Measurements from ENCODE around the gene FBXL7.

Gene FBXL7

GRCh38 chr5:15547261-15547839, 47.4 kb downstream of the FBXL7 start:
- no peak for DNase-seq

- DNase-seq: no peak
These were observed 50.0 kb downstream of the FBXL7 start for GRCh38 chr5:15549961-15550360.

GRCh38 chr5:15550502-15551112, 50.6 kb downstream of the FBXL7 start:
- no peak for DNase-seq

- no peak for DNase-seq
These were observed 51.1 kb downstream of the FBXL7 start for GRCh38 chr5:15551113-15551504.

GRCh38 chr5:15554542-15554941, 54.6 kb downstream of the FBXL7 start:
- no peak for DNase-seq

GRCh38 chr5:15555176-15555575, 55.2 kb downstream of the FBXL7 start:
- no peak for DNase-seq

- no peak for DNase-seq
These were observed 58.3 kb downstream of the FBXL7 start for GRCh38 chr5:15558240-15558639.

GRCh38 chr5:15558681-15559080, 58.7 kb downstream of the FBXL7 start:
- no peak for DNase-seq

- no peak for DNase-seq
These were observed 60.4 kb downstream of the FBXL7 start for GRCh38 chr5:15560421-15560820.

GRCh38 chr5:15564523-15564922, 64.5 kb downstream of the FBXL7 start:
- no peak for DNase-seq

- no peak for DNase-seq
These were observed 65.0 kb downstream of the FBXL7 start for GRCh38 chr5:15564957-15565356.

GRCh38 chr5:15566306-15566705, 66.3 kb downstream of the FBXL7 start:
- DNase-seq: no peak

- DNase-seq: no peak
These were observed 66.8 kb downstream of the FBXL7 start for GRCh38 chr5:15566789-15567188.

- no peak for DNase-seq
These were observed 70.5 kb downstream of the FBXL7 start for GRCh38 chr5:15570491-15570890.

- DNase-seq: no peak
These were observed 71.1 kb downstream of the FBXL7 start for GRCh38 chr5:15571081-15571480.

GRCh38 chr5:15571618-15572017, 71.6 kb downstream of the FBXL7 start:
- DNase-seq: no peak

- no peak for DNase-seq
These were observed 73.6 kb downstream of the FBXL7 start for GRCh38 chr5:15573590-15573989.

- DNase-seq: no peak
These were observed 74.1 kb downstream of the FBXL7 start for GRCh38 chr5:15574128-15574527.

- DNase-seq: no peak
These were observed 74.9 kb downstream of the FBXL7 start for GRCh38 chr5:15574806-15575325.

GRCh38 chr5:15575666-15576065, 75.7 kb downstream of the FBXL7 start:
- DNase-seq: no peak

- no peak for DNase-seq
These were observed 77.2 kb downstream of the FBXL7 start for GRCh38 chr5:15577132-15577531.

GRCh38 chr5:15577831-15578230, 77.9 kb downstream of the FBXL7 start:
- DNase-seq: no peak

GRCh38 chr5:15579193-15579990, 79.4 kb downstream of the FBXL7 start:
- no peak for DNase-seq

- DNase-seq: no peak
These were observed 84.5 kb downstream of the FBXL7 start for GRCh38 chr5:15584528-15584927.

All from activated CD4-positive, alpha-beta T cell treated with anti-CD3 and anti-CD28 coated beads for 4 hours (primary cell).